GM18868 (cell line): ENCODE results near the gene SLC25A41.
A peak's percentile ranks its signal among the peaks of the same experiment; 100 is the strongest.
"Not testable (repeated sequence)": the region's sequence is repeated elsewhere in the genome, so short reads cannot be mapped to it uniquely, and the experiment has no call there.

ENCODE experiments used
- ATAC-seq: cut with Tn5 transposase; IDR thresholded peaks from one replicate; pipeline ENCODE4 v1.9.1; 2021; ENCODE audit warnings: mild to moderate bottlenecking, moderate library complexity; ENCODE audit not compliant: unreplicated experiment

The SLC25A41 gene

GRCh38 chr19:6428692-6429418, 4.7 kb downstream of the SLC25A41 start:
- not testable (repeated sequence) for ATAC-seq

- no peak for ATAC-seq
These were observed 6.4 kb downstream of the SLC25A41 start for GRCh38 chr19:6427131-6427530.

- ATAC-seq: no peak
These were observed 7.6 kb downstream of the SLC25A41 start for GRCh38 chr19:6425732-6426620.

- ATAC-seq: peak; percentile 88
These were observed 8.4 kb downstream of the SLC25A41 start for GRCh38 chr19:6424939-6425731.

GRCh38 chr19:6424195-6424938, 9.2 kb downstream of the SLC25A41 start, which contains the start of gene KHSRP:
Gene KHSRP (minus strand): TSS chr19:6424811. CDS start chr19:6424701, 110 bp downstream.
- no peak for ATAC-seq

- ATAC-seq: no peak
These were observed 9.9 kb downstream of the SLC25A41 start for GRCh38 chr19:6423499-6424194.

GRCh38 chr19:6421075-6422014, 12.2 kb downstream of the SLC25A41 start:
- ATAC-seq: no peak

- ATAC-seq: no peak
These were observed 15.0 kb downstream of the SLC25A41 start for GRCh38 chr19:6418562-6418932.

GRCh38 chr19:6417713-6418561, 15.6 kb downstream of the SLC25A41 start:
- ATAC-seq: no peak

- no peak for ATAC-seq
These were observed 16.7 kb downstream of the SLC25A41 start for GRCh38 chr19:6416658-6417405.

GRCh38 chr19:6415591-6416190, 17.9 kb downstream of the SLC25A41 start:
- no peak for ATAC-seq

- ATAC-seq: no peak
These were observed 18.6 kb downstream of the SLC25A41 start for GRCh38 chr19:6414793-6415590.

GRCh38 chr19:6413721-6414643, 19.6 kb downstream of the SLC25A41 start:
- no peak for ATAC-seq

- no peak for ATAC-seq
These were observed 20.3 kb downstream of the SLC25A41 start for GRCh38 chr19:6413291-6413690.
